B cell (primary cell): ENCODE data around the gene FAR1. TPM values are rescaled to one million over a fixed set of nuclear protein-coding genes. Genes with fewer than 3 reads are reported as not detected.

Experiments
- ATAC-seq: fragments of 200-7000 bp; cut with Tn5 transposase; one replicate; pipeline ENCODE4 v1.10.0; 2021; ENCODE audit warnings: low read depth, mild to moderate bottlenecking, moderate number of reproducible peaks, moderate library complexity
- CTCF ChIA-PET: fragments of 350-600 bp; sonication (Branson Sonifier 250); formaldehyde crosslinking; loops from one replicate; lab custom pipeline; 2021; ENCODE audit warnings: antibody characterized with exemption, inconsistent platforms; lab: Charles Lee
- POLR2A ChIA-PET: fragments of 350-600 bp; sonication (Branson Sonifier 250); formaldehyde crosslinking; loops from one replicate; lab custom pipeline; 2021; ENCODE audit warnings: antibody characterized with exemption; lab: Charles Lee
- DNase-seq: peaks from one replicate; pipeline ENCODE4 v3.0.0; 2013
- H2AFZ ChIP-seq: 2 replicates; pipeline ENCODE4 v1.6.1; 2012; ENCODE audit warnings: mild to moderate bottlenecking, low read depth, low read length; ENCODE audit not compliant: insufficient read depth, poor library complexity, severe bottlenecking
- H3K27ac ChIP-seq, 2 donors: 1 replicate in 1 of 2; 2 replicates in 1 of 2; pipeline ENCODE4 v1.5.1; 2012 to 2013; ENCODE audit warnings: low read length in 2 of 2, mild to moderate bottlenecking in 2 of 2, moderate library complexity in 1 of 2
- H3K27me3 ChIP-seq, 4 experiments: fragments of 200-600 bp in 1 of 4; sonication (generic) in 1 of 4; replicated peaks in 1 of 4; 1 replicate in 2 of 4; 2 replicates in 2 of 4; pipeline versions ENCODE4 v1.6.1 to v1.7.0; 2013 to 2016; ENCODE audit warnings: low read length in 3 of 4, mild to moderate bottlenecking in 2 of 4, mixed read lengths in 1 of 4, moderate library complexity in 1 of 4; ENCODE audit not compliant: insufficient read depth in 4 of 4, control insufficient read depth in 3 of 4; ENCODE audit errors: control extremely low read depth in 1 of 4
- H3K36me3 ChIP-seq, 2 experiments: replicated peaks in 1 of 2; 1 replicate in 1 of 2; 2 replicates in 1 of 2; pipeline versions ENCODE4 v1.6.1 to v1.7.1; 2013; ENCODE audit warnings: low read length in 1 of 2; ENCODE audit not compliant: insufficient read depth in 2 of 2, control insufficient read depth in 1 of 2; ENCODE audit errors: control extremely low read depth in 1 of 2, extremely low read depth in 1 of 2
- H3K4me1 ChIP-seq, 2 donors: fragments of 200-600 bp in 1 of 2; sonication (generic) in 1 of 2; 1 replicate in 1 of 2; 2 replicates in 1 of 2; pipeline versions ENCODE4 v1.5.1 to v1.6.1; 2013 to 2017; ENCODE audit warnings: low read length in 2 of 2; ENCODE audit not compliant: control insufficient read depth in 2 of 2, insufficient read depth in 2 of 2
- H3K4me2 ChIP-seq: replicated peaks from 2 replicates; pipeline ENCODE3; 2012; ENCODE audit warnings: mild to moderate bottlenecking, low read depth, low read length; ENCODE audit not compliant: poor library complexity, severe bottlenecking
- H3K4me3 ChIP-seq, 5 experiments: fragments of 200-600 bp in 1 of 5; sonication (generic) in 1 of 5; 1 replicate in 3 of 5; 2 replicates in 2 of 5; pipeline versions ENCODE4 v1.5.1 to v1.7.0; 2011 to 2016; ENCODE audit warnings: low read length in 4 of 5, mild to moderate bottlenecking in 4 of 5, low read depth in 2 of 5, control low read depth in 1 of 5, moderate library complexity in 1 of 5; ENCODE audit not compliant: insufficient read depth in 1 of 5; ENCODE audit errors: control extremely low read depth in 1 of 5, extremely low read depth in 1 of 5
- H3K79me2 ChIP-seq: fragments of 200-600 bp; sonication (generic); one replicate; pipeline ENCODE4 v1.6.0; 2016; ENCODE audit warnings: low read length; ENCODE audit not compliant: control insufficient read depth, insufficient read depth
- H3K9ac ChIP-seq: fragments of 200-600 bp; sonication (generic); 2 replicates; pipeline ENCODE4 v1.6.1; 2017; ENCODE audit warnings: mild to moderate bottlenecking, low read length, moderate library complexity
- H3K9me3 ChIP-seq, 3 donors: one replicate each; pipeline versions ENCODE4 v1.6.1 to v1.7.1; 2013; ENCODE audit warnings: low read length in 2 of 3; ENCODE audit not compliant: control insufficient read depth in 2 of 3, insufficient read depth in 1 of 3; ENCODE audit errors: control extremely low read depth in 1 of 3
- H4K20me1 ChIP-seq: 2 replicates; pipeline ENCODE4 v1.6.0; 2012; ENCODE audit warnings: mild to moderate bottlenecking, low read length; ENCODE audit not compliant: insufficient read depth, control insufficient read depth, poor library complexity, severe bottlenecking
- H3K27ac Mint-ChIP-seq: one replicate; pipeline ENCODE4 v1.8.0; 2021; ENCODE audit warnings: mixed read lengths
- H3K27me3 Mint-ChIP-seq: one replicate; pipeline ENCODE4 v1.8.0; 2021; ENCODE audit warnings: mixed read lengths
- H3K4me1 Mint-ChIP-seq: one replicate; pipeline ENCODE4 v1.8.0; 2021; ENCODE audit warnings: mixed read lengths
- H3K4me3 Mint-ChIP-seq: one replicate; pipeline ENCODE4 v1.8.0; 2021; ENCODE audit warnings: mixed read lengths
- H3K9me3 Mint-ChIP-seq: one replicate; pipeline ENCODE4 v1.8.0; 2022; ENCODE audit warnings: mixed read lengths; ENCODE audit not compliant: insufficient read depth
- CTCF ChIP-seq: fragments of 200-600 bp; IDR thresholded peaks from one replicate; pipeline ENCODE4 v1.8.0; 2022; ENCODE audit warnings: antibody characterized with exemption, mild to moderate bottlenecking
- EZH2 ChIP-seq: IDR thresholded peaks from 2 replicates; pipeline ENCODE4 v1.6.1; 2012; ENCODE audit warnings: borderline replicate concordance, low read depth, mild to moderate bottlenecking, moderate library complexity, low read length; ENCODE audit not compliant: insufficient read depth, poor library complexity, severe bottlenecking
- WGBS: methylation state at CpG from one replicate; pipeline ENCODE4 v1.1.5; 2013; ENCODE audit warnings: missing lambda C conversion rate; ENCODE audit not compliant: insufficient coverage; 5-methylcytosine and 5-hydroxymethylcytosine counted together
- intact Hi-C: fragments of 100-400 bp; cut with micrococcal nuclease; formaldehyde crosslinking; loops from one replicate; pipeline ENCODE4 v1.10.0; 2022
- polyA plus RNA-seq: library from polyadenylated mRNA; depleted of rRNA; stranded (reverse); fragments of >200 nt; gene quantifications from 2 replicates; pipeline ENCODE4 v1.2.3, GENCODE V29; 2012
- total RNA-seq, 2 donors: library from RNA; stranded (reverse); fragments of 120-200 nt in 1 of 2; gene quantifications; 1 replicate in 1 of 2; 2 replicates in 1 of 2; pipeline versions ENCODE4 v1.2.3 to v1.2.4, GENCODE V29; 2013 to 2022

FAR1 gene
- total and polyA plus RNA-seq, 2 donors (not counting 1 experiment from before 2014, with no cell fraction given) = 8.1 to 44.8 TPM

- Histone ChIP-seq H3K79me2 (no peaks in the 10 kb centered on the region), H3K27ac (no peak overlapping the region), H3K36me3 (no peaks in the 10 kb centered on the region), H2AFZ (no peak overlapping the region), H3K4me2 (peak overlapping the region; percentile 15), H3K27me3 (peaks cover 0 to 4% (median 0%) of the 10 kb centered on the region in 4 experiments), H4K20me1 (no peaks in the 10 kb centered on the region), H3K4me3 (no peak overlapping the region), H3K9me3 (no peaks in the 10 kb centered on the region), H3K4me1 (peaks cover 0 to 7% of the 10 kb centered on the region in 2 donors), H3K9ac (no peak overlapping the region)
- H3K27ac Mint-ChIP-seq = no peak overlapping the region
- 49% methylated on average over 4 of the region's 5 CpGs for WGBS
- CTCF ChIA-PET = interaction anchor here (0.7 to 4.3 kb wide), 22 partner anchors 9 to 1136 kb away, joined by 3 to 40 read pairs (median 4); partner anchors contain the start of gene SPON1
- DNase-seq (peak; percentile 79), ATAC-seq (peak; percentile 65)
- peaks cover 17% of the 10 kb centered on the region for H3K27me3 Mint-ChIP-seq
- H3K4me1 Mint-ChIP-seq = peaks cover 6% of the 10 kb centered on the region
- intact Hi-C loops = loop anchor here (1.0 to 10.0 kb wide), 4 partner anchors 184 to 682 kb away; no protein-coding TSS in a partner anchor
- no peak overlapping the region for H3K4me3 Mint-ChIP-seq
- no peaks in the 10 kb centered on the region for H3K9me3 Mint-ChIP-seq
- POLR2A ChIA-PET = no interaction called here
- TF ChIP-seq EZH2 = no peak
- TF ChIP-seq CTCF = peak; percentile 79
These were observed 104.0 kb downstream of the FAR1 start for GRCh38 chr11:13772223-13773046.

- no peaks in the 10 kb centered on the region for H3K9me3 Mint-ChIP-seq
- CTCF ChIA-PET = interaction anchor here (0.8 to 4.3 kb wide), 5 partner anchors 145 to 477 kb away, joined by 3 to 35 read pairs (median 5); no protein-coding TSS in a partner anchor
- Histone ChIP-seq H3K4me3 (no peak overlapping the region), H3K9me3 (no peaks in the 10 kb centered on the region), H3K79me2 (no peaks in the 10 kb centered on the region), H3K36me3 (no peaks in the 10 kb centered on the region), H2AFZ (no peak overlapping the region), H3K27me3 (peaks cover 0 to 4% (median under 1%) of the 10 kb centered on the region in 4 experiments), H3K4me2 (no peak overlapping the region), H3K9ac (no peak overlapping the region), H3K4me1 (peaks cover 0 to 7% of the 10 kb centered on the region in 2 donors), H3K27ac (no peak overlapping the region), H4K20me1 (no peaks in the 10 kb centered on the region)
- POLR2A ChIA-PET = no interaction called here
- H3K27me3 Mint-ChIP-seq = peaks cover 28% of the 10 kb centered on the region
- WGBS = 100% methylated on average over 1 of the region's 1 CpG
- TF ChIP-seq CTCF (no peak), EZH2 (no peak)
- H3K4me1 Mint-ChIP-seq = peaks cover 6% of the 10 kb centered on the region
- intact Hi-C loops = loop anchor here (10.0 kb wide), 1 partner anchor 679 kb away; no protein-coding TSS in a partner anchor
- no peak overlapping the region for H3K27ac Mint-ChIP-seq
- no peak overlapping the region for H3K4me3 Mint-ChIP-seq
- ATAC-seq (no peak), DNase-seq (no peak)
These were observed 107.0 kb downstream of the FAR1 start for GRCh38 chr11:13775471-13775870.
